Measurements from ENCODE around the gene MBD4.
A peak's percentile ranks its signal among the peaks of the same experiment; 100 is the strongest.
"Not testable (repeated sequence)": the region's sequence is repeated elsewhere in the genome, so short reads cannot be mapped to it uniquely, and the experiment has no call there.

Gene MBD4

DNA sequence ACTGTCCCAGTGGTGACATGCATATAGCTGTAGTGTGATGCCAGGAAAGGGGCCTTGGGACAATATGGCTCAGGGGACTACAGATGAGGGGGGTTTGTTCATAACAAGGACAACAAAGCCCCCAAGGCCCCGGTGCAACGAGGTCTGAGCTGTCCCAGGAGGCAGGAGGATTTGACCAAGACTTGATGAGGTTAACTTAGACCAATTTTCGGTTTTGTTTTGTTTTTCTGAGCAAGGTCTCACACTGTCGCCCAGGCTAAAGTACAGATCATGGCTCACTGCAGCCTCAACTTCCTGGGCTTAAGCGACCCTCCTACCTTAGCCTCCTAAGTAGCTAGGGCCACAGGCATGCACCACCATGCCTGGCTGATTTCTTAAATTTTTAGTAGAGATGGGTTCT, 35.1 kb downstream of the MBD4 start:
- no peak overlapping the region for H3K4me3 ChIP-seq (ENCODE audit: low read length)
- H3K9me3 ChIP-seq (ENCODE audit: low read length) = no peaks in the 10 kb centered on the region
- no peak overlapping the region for H2AFZ ChIP-seq (ENCODE audit: low read depth, low read length)

DNA sequence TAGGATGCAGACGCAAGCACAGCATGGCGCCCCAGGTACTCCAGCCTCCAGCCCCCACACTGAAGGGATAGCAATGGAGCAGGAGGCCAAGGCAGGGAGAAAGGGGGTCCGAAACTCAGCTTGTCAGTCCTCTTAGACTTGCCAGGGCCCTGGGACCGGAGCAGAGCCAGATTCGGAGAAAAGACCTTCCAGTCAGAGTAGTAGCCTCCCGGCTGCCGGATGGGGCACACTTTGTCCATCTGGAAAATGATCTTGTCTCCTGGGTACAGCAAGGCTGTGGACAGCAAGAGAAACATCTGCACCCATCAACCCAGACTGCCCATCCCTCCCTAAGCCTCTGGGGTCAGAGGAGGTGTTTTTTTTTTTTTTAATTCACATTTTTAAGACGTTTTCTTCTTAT, 35.6 kb downstream of the MBD4 start:
- Histone ChIP-seq H3K27me3 (ENCODE audit: insufficient read depth, low read length) (no peaks in the 10 kb centered on the region), H3K36me3 (ENCODE audit: insufficient read depth, low read length) (no peaks in the 10 kb centered on the region), H3K4me3 (ENCODE audit: low read length) (no peak overlapping the region), H3K9me3 (ENCODE audit: low read length) (no peaks in the 10 kb centered on the region), H3K4me1 (ENCODE audit: insufficient read depth, low read length) (no peaks in the 10 kb centered on the region), H2AFZ (ENCODE audit: low read depth, low read length) (no peak overlapping the region)

More for the DNA sequence above, 35.1 kb downstream of the MBD4 start:
- H3K4me1 ChIP-seq (ENCODE audit: insufficient read depth, low read length) = no peaks in the 10 kb centered on the region
- H3K36me3 ChIP-seq (ENCODE audit: insufficient read depth, low read length) = no peaks in the 10 kb centered on the region
- no peaks in the 10 kb centered on the region for H3K27me3 ChIP-seq (ENCODE audit: insufficient read depth, low read length)

DNA sequence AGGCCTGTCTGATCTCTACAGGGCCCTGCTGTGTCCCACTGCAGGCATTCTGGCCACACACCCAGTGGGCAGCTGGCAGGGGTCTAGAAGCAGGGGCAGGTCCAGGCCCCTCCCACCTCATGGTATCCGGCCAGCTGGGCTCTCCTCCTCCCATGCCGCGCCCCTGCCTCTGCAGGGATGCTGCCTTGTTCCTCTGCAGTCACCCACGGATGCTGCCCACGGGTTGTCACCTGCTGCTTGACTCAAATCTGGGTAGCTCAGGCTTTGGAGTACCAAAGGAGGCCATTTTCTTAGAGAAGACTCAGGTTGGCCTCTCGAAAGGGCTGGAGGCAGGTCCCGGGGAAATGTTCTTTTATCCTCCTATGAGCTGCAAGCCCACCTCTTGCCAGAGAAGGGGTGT, 36.3 kb downstream of the MBD4 start:
- no peak overlapping the region for H3K4me3 ChIP-seq (ENCODE audit: low read length)
- H3K9me3 ChIP-seq (ENCODE audit: low read length) = no peaks in the 10 kb centered on the region
- H3K4me1 ChIP-seq (ENCODE audit: insufficient read depth, low read length) = no peaks in the 10 kb centered on the region
- no peak overlapping the region for H2AFZ ChIP-seq (ENCODE audit: low read depth, low read length)
- H3K27me3 ChIP-seq (ENCODE audit: insufficient read depth, low read length) = no peaks in the 10 kb centered on the region
- no peaks in the 10 kb centered on the region for H3K36me3 ChIP-seq (ENCODE audit: insufficient read depth, low read length)

DNA sequence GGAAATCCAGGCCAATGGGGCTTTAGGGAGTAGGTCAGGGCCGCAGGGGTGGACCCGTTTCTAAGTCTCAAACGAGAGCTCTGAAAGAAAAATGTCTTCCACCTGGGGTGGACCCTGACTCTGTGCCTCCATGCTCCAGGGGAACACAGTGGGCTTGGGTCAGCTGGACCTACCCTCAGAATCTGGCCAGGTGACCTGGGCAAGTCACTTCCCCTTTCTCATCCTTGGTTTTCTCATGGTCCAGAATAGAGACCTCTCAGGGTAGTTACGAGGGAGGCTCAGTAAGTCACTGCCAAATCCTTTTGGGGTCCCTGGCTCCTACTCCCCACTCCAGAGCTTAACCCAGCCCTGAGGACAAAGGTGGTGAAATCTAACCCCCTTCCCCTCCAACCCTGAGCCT, 37.1 kb downstream of the MBD4 start:
- Histone ChIP-seq H3K27me3 (ENCODE audit: insufficient read depth, low read length) (no peaks in the 10 kb centered on the region), H3K4me3 (ENCODE audit: low read length) (no peak overlapping the region), H3K4me1 (ENCODE audit: insufficient read depth, low read length) (peaks cover 8% of the 10 kb centered on the region), H3K36me3 (ENCODE audit: insufficient read depth, low read length) (no peaks in the 10 kb centered on the region), H3K9me3 (ENCODE audit: low read length) (no peaks in the 10 kb centered on the region), H2AFZ (ENCODE audit: low read depth, low read length) (no peak overlapping the region)

DNA sequence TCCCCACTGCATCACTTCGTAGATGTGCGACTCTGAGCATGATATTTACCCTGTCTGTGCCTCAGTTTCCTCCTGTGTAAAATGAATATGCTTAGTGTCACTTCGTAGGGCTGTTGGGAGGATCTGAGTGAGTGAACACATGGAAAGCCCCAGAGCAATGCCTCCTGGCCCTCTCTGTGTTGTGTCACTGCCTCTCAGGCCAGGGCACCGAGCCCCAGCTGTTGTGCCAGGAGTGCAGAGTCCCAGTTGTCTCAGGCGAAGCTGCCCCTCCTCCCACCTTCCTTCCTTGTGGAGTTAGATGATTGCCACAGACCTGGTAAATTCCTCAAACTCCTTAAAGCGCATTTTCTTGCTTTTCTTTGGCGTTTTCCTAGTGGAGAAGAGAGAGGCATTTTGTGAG, 37.5 kb downstream of the MBD4 start:
- Histone ChIP-seq H3K4me3 (ENCODE audit: low read length) (no peak overlapping the region), H3K27me3 (ENCODE audit: insufficient read depth, low read length) (no peaks in the 10 kb centered on the region), H3K36me3 (ENCODE audit: insufficient read depth, low read length) (no peaks in the 10 kb centered on the region), H2AFZ (ENCODE audit: low read depth, low read length) (no peak overlapping the region), H3K9me3 (ENCODE audit: low read length) (no peaks in the 10 kb centered on the region), H3K4me1 (ENCODE audit: insufficient read depth, low read length) (peaks cover 9% of the 10 kb centered on the region)

DNA sequence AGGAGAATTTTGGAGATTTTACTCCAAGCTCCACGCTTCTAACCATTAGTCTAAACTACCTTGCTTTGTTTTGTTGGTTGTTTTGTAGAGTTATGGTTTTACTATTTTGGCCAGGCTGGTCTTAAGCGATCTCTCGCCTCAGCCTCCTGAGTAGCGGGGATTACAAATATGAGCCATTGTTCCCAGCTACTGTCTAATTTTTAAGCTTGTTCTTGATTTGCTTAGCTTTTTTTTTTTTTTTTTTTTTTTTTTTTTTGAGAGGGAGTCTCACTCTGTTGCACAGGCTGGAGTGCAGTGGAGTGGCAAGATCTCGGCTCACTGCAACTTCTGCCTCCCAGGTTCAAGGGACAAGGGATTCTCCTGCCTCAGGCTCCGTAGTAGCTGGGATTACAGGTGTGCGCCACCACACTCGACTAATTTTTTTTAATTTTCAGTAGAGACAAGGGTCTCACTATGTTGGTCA, 39.8 kb downstream of the MBD4 start:
- Histone ChIP-seq H3K27me3 (ENCODE audit: insufficient read depth, low read length) (no peaks in the 10 kb centered on the region), H3K4me1 (ENCODE audit: insufficient read depth, low read length) (peaks cover 9% of the 10 kb centered on the region), H2AFZ (ENCODE audit: low read depth, low read length) (peak overlapping the region; percentile 81), H3K36me3 (ENCODE audit: insufficient read depth, low read length) (peaks cover 11% of the 10 kb centered on the region), H3K4me3 (ENCODE audit: low read length) (peak overlapping the region; percentile 87), H3K9me3 (ENCODE audit: low read length) (no peaks in the 10 kb centered on the region)

DNA sequence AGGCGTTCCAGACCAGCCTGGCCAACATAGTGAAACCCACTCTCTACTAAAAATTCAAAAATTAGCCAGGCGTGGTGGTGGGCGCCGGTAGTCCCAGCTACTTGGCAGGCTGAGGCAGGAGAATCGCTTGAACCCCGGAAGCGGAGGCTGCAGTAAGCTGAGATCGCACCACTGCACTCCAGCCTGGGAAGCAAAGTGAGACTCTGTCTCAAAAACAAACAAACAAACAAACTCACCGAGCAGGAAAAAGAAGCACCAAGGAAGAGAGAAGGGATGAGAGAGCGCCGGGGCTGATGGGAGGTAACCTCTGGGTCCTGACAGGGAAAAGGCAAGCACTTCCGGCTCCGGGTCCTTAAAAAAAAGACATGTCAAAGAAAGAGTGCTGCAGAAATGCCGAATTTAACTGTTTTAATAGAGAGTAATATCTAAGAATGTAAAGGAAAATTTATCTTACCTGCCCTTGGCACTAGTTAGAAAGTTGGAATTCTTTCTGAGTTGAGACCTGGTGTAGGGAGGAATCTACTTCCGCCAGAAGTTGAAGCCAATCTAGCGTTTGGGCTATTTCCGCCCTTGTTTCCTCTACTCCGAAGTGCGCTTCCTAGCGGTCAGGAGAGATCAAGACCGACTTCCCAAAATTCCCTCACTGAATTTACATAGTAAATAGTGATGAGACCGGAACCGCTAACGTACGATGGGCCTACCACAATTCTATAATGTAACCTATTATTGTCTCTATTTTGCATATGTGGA, 40.4 kb downstream of the MBD4 start:
- Histone ChIP-seq H3K4me3 (ENCODE audit: low read length) (peak overlapping the region; percentile 87), H2AFZ (ENCODE audit: low read depth, low read length) (peak overlapping the region; percentile 81), H3K36me3 (ENCODE audit: insufficient read depth, low read length) (peaks cover 14% of the 10 kb centered on the region)

DNA sequence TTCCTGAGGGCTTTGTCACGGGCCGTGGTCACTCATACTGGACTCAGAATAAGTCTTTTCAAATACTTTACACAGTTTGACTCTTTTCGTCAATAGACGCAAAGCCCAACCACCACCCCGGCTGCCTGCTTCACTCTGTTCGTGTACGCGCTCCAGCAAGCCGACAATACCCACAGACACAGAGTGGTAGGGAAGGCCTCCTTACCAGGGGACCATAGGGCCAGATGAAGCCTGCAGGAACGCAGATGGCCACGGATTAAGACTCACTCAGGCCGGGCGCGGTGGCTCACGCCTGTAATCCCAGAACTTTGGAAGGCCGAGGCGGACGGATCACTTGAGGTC, 41.0 kb downstream of the MBD4 start:
- peaks cover 14% of the 10 kb centered on the region for H3K36me3 ChIP-seq (ENCODE audit: insufficient read depth, low read length)
- H3K9me3 ChIP-seq (ENCODE audit: low read length) = no peaks in the 10 kb centered on the region
- peak overlapping the region; percentile 87 for H3K4me3 ChIP-seq (ENCODE audit: low read length)
- H2AFZ ChIP-seq (ENCODE audit: low read depth, low read length) = peak overlapping the region; percentile 81
- peaks cover 9% of the 10 kb centered on the region for H3K4me1 ChIP-seq (ENCODE audit: insufficient read depth, low read length)
- no peaks in the 10 kb centered on the region for H3K27me3 ChIP-seq (ENCODE audit: insufficient read depth, low read length)

More for the DNA sequence above, 40.4 kb downstream of the MBD4 start:
- Histone ChIP-seq H3K4me1 (ENCODE audit: insufficient read depth, low read length) (peaks cover 9% of the 10 kb centered on the region), H3K9me3 (ENCODE audit: low read length) (no peaks in the 10 kb centered on the region), H3K27me3 (ENCODE audit: insufficient read depth, low read length) (no peaks in the 10 kb centered on the region)

DNA sequence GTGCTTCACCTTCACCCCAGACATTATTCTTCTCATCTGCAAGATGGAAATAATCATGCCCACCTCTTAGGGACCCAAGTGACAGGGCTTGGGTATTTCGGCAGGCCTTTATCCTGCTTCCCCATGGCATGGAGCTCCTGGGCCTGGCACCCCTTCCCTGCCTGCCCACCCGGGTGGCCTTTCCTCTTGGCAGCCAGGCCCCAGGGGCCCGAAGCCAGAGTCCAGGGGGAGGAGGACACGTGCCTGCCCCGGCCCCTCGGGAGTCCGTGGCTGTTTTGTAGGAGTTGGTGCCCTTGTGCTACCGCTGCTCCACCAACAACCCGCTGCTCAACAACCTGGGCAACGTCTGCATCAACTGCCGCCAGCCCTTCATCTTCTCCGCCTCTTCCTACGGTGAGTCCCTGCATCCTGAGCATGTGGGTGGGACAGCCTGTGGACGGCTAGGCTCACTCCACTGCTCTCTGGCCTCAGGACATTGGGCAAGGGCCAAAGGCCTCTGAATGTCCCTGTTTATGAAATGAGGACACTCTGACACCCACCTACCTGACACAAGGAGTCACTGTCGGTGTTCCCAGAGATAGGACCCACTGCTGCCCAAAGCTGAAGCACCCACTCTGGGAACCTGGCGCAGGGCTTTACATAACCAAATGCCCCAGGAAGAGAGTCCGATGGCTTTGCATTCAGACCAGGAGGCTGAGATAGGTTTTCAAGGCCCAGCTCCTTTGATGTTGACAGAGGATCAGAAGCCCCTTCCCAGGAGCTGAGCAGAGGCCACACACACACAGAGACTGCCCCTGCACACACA, 45.8 kb downstream of the MBD4 start:
- H3K4me1 ChIP-seq (ENCODE audit: insufficient read depth, low read length) = peaks cover 13% of the 10 kb centered on the region
- H3K36me3 ChIP-seq (ENCODE audit: insufficient read depth, low read length) = peaks cover 46% of the 10 kb centered on the region
- H3K4me3 ChIP-seq (ENCODE audit: low read length); H3K27me3 ChIP-seq (ENCODE audit: insufficient read depth, low read length); H3K9me3 ChIP-seq (ENCODE audit: low read length); H2AFZ ChIP-seq (ENCODE audit: low read depth, low read length): not testable (repeated sequence)

DNA sequence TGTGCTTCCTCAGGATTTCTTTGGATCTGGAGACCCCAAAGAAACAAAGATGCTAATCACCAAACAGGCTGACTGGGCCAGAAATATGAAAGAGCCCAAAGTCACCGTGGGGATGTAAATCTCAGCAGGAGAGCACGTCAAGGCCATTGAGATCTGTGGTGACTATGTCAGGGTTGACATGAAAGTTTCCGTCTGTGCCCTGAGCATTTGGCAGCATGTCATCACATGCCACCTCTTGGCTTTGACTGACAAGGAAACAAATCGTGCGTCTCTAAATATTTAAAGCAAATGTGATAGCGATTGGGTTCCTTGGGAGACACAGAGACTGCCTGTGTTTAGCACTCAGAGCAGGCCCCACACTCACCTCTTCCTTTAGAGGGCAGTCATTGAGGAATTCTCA, 46.5 kb downstream of the MBD4 start:
- H3K27me3 ChIP-seq (ENCODE audit: insufficient read depth, low read length) = no peaks in the 10 kb centered on the region
- H2AFZ ChIP-seq (ENCODE audit: low read depth, low read length) = no peak overlapping the region
- no peak overlapping the region for H3K4me3 ChIP-seq (ENCODE audit: low read length)
- no peaks in the 10 kb centered on the region for H3K9me3 ChIP-seq (ENCODE audit: low read length)
- peaks cover 46% of the 10 kb centered on the region for H3K36me3 ChIP-seq (ENCODE audit: insufficient read depth, low read length)
- peaks cover 12% of the 10 kb centered on the region for H3K4me1 ChIP-seq (ENCODE audit: insufficient read depth, low read length)

DNA sequence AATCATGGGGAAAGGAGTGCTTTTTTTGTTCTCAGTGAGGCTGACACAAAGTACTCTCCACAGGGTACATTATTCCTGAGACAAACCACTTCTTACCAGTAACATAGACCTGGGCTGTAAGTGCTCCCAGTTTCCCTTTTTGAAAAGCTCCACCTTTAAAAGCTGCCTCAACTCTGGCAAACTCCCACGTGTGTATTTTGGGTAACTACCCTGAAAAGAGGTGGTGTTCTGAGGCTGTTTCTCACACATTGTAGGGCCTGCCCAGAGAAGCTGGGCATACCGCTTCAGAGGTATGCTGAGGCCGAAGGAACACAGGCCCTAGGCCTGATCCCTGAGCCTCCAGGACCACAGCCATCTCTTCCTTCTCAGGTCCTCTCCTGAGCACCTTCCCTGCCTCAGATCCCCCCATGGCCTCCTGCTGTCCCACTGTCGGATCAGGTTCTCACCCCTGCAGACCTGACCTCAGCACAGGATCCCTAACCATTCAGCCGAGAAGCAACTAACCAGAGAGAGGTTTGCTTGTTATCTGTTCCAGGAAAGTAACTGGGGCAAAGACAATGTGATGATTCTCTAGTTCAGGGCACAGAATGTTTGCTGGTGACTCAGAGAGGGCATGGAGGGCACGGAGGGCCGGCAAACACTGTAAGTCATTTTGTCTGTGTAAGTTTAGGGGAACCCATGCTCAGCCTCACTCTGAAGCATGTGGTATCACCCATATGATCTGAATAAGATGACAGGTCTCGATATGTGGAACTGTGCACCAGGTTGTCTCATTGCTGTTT, 47.5 kb downstream of the MBD4 start:
- not testable (repeated sequence) for H2AFZ ChIP-seq (ENCODE audit: low read depth, low read length); H3K27me3 ChIP-seq (ENCODE audit: insufficient read depth, low read length); H3K4me3 ChIP-seq (ENCODE audit: low read length); H3K4me1 ChIP-seq (ENCODE audit: insufficient read depth, low read length); H3K9me3 ChIP-seq (ENCODE audit: low read length)
- H3K36me3 ChIP-seq (ENCODE audit: insufficient read depth, low read length) = peaks cover 55% of the 10 kb centered on the region

DNA sequence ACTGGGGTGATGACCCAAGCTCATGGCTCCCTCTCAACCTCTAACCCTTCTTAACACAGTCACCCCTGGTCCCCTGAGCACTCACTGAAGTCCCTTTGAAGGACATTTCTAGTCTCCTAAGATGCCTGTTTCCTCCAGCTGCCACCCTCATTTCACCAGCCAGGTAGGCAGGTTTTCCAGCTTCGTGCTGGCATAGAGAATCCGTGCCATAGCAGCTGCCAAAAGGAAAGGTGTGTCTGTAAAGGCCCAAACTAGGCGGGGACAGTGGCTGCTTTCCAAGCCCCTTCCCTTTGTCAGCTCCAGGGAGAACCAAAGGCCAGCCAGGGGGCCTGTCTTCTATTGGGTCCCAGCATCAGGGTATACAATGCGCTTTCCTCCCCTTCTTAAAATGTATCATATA, 48.2 kb downstream of the MBD4 start:
- H3K9me3 ChIP-seq (ENCODE audit: low read length) = not testable (repeated sequence)

DNA sequence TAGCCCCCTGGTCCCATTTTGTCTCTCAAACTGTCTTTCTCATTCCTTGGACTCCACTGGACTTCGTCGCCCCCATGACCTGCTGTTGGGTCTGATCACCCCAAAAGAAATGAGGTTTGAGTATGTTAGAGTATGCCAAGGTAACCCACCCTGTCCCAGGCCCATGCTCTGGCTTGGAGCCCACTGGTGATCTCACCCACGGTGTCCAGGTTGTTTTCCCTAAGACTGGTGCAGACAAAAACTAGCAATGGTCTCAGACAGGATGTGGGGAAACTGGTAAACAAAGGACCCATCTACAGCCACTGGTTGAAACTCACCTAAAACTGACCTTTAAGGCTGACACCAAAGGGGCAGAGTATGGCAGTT, 50.2 kb downstream of the MBD4 start:
- no peak overlapping the region for H3K4me3 ChIP-seq (ENCODE audit: low read length)
- peaks cover 55% of the 10 kb centered on the region for H3K36me3 ChIP-seq (ENCODE audit: insufficient read depth, low read length)
- peaks cover 4% of the 10 kb centered on the region for H3K4me1 ChIP-seq (ENCODE audit: insufficient read depth, low read length)
- H3K9me3 ChIP-seq (ENCODE audit: low read length) = peaks cover 2% of the 10 kb centered on the region
- H2AFZ ChIP-seq (ENCODE audit: low read depth, low read length) = no peak overlapping the region
- H3K27me3 ChIP-seq (ENCODE audit: insufficient read depth, low read length) = no peaks in the 10 kb centered on the region

More for the DNA sequence above, 48.2 kb downstream of the MBD4 start:
- H3K27me3 ChIP-seq (ENCODE audit: insufficient read depth, low read length); H2AFZ ChIP-seq (ENCODE audit: low read depth, low read length); H3K4me3 ChIP-seq (ENCODE audit: low read length); H3K4me1 ChIP-seq (ENCODE audit: insufficient read depth, low read length): not testable (repeated sequence)
- H3K36me3 ChIP-seq (ENCODE audit: insufficient read depth, low read length) = peaks cover 59% of the 10 kb centered on the region

Measured in neuron (in vitro differentiated cells).